H9 (cell line): ENCODE measurements around the gene NDUFB2. TPM values are rescaled to one million over a fixed set of nuclear protein-coding genes. Genes with fewer than 3 reads are reported as not detected.

Experiments
- DNase-seq: peaks from one replicate; pipeline ENCODE4 v3.0.0-alpha.2; 2017
- H2AFZ ChIP-seq: one replicate; pipeline ENCODE4 v1.6.1; 2013; ENCODE audit warnings: mild to moderate bottlenecking, low read length, control low read depth, moderate library complexity
- H2AK5ac ChIP-seq: 2 replicates; pipeline ENCODE4 v1.6.1; 2013; ENCODE audit warnings: low read length, control low read depth, mixed read lengths; ENCODE audit not compliant: insufficient read length
- H2BK120ac ChIP-seq: one replicate; pipeline ENCODE4 v1.6.1; 2013; ENCODE audit warnings: low read depth, mild to moderate bottlenecking, low read length, control low read depth, inconsistent platforms; ENCODE audit not compliant: poor library complexity, severe bottlenecking
- H2BK12ac ChIP-seq: 2 replicates; pipeline ENCODE4 v1.6.1; 2013; ENCODE audit warnings: low read length, control low read depth, mixed read lengths, low read depth; ENCODE audit not compliant: insufficient read length
- H2BK15ac ChIP-seq: 2 replicates; pipeline ENCODE4 v1.6.1; 2013; ENCODE audit warnings: low read depth, low read length, control low read depth
- H2BK20ac ChIP-seq: one replicate; pipeline ENCODE4 v1.6.1; 2013; ENCODE audit warnings: low read depth, mild to moderate bottlenecking, low read length, control low read depth, inconsistent platforms; ENCODE audit not compliant: poor library complexity, severe bottlenecking
- H2BK5ac ChIP-seq: 2 replicates; pipeline ENCODE4 v1.6.1; 2013; ENCODE audit warnings: low read length, control low read depth, mixed read lengths; ENCODE audit not compliant: insufficient read length
- H3K14ac ChIP-seq: 2 replicates; pipeline ENCODE4 v1.6.1; 2013; ENCODE audit warnings: low read length, control low read depth; ENCODE audit not compliant: insufficient read depth
- H3K18ac ChIP-seq: 2 replicates; pipeline ENCODE4 v1.6.1; 2013; ENCODE audit warnings: low read depth, mild to moderate bottlenecking, mixed read lengths, low read length, control low read depth; ENCODE audit not compliant: insufficient read length
- H3K23ac ChIP-seq: 2 replicates; pipeline ENCODE4 v1.6.1; 2013; ENCODE audit warnings: low read length, control low read depth, mixed read lengths, low read depth; ENCODE audit not compliant: insufficient read length
- H3K23me2 ChIP-seq: 2 replicates; pipeline ENCODE4 v1.6.1; 2013; ENCODE audit warnings: low read depth, mild to moderate bottlenecking, mixed read lengths, low read length, control low read depth; ENCODE audit not compliant: insufficient read length, poor library complexity, severe bottlenecking
- H3K27ac ChIP-seq: 2 replicates; pipeline ENCODE4 v1.5.1; 2013; ENCODE audit warnings: low read length, control low read depth, mixed read lengths, low read depth; ENCODE audit not compliant: insufficient read length
- H3K27me3 ChIP-seq: 2 replicates; pipeline ENCODE4 v1.6.1; 2013; ENCODE audit warnings: low read length, control low read depth, inconsistent platforms; ENCODE audit not compliant: insufficient read depth
- H3K4ac ChIP-seq: 2 replicates; pipeline ENCODE4 v1.6.1; 2013; ENCODE audit warnings: low read depth, mild to moderate bottlenecking, control low read depth, inconsistent platforms, low read length, moderate library complexity
- H3K4me1 ChIP-seq: 2 replicates; pipeline ENCODE4 v1.6.1; 2013; ENCODE audit warnings: low read length, control low read depth, inconsistent platforms; ENCODE audit not compliant: insufficient read depth
- H3K4me2 ChIP-seq: 2 replicates; pipeline ENCODE4 v1.6.1; 2013; ENCODE audit warnings: low read length, control low read depth, mixed read lengths; ENCODE audit not compliant: insufficient read length, insufficient read depth
- H3K56ac ChIP-seq: 2 replicates; pipeline ENCODE4 v1.6.1; 2013; ENCODE audit warnings: low read depth, mild to moderate bottlenecking, mixed read lengths, low read length, control low read depth; ENCODE audit not compliant: insufficient read length
- H3K79me1 ChIP-seq: 2 replicates; pipeline ENCODE4 v1.6.1; 2013; ENCODE audit warnings: low read depth, mild to moderate bottlenecking, moderate library complexity, low read length, control low read depth, inconsistent platforms; ENCODE audit not compliant: insufficient read depth, poor library complexity, severe bottlenecking
- H3K79me2 ChIP-seq: 2 replicates; pipeline ENCODE4 v1.6.1; 2013; ENCODE audit warnings: low read length, control low read depth, inconsistent platforms; ENCODE audit not compliant: insufficient read depth
- H3K9ac ChIP-seq: 2 replicates; pipeline ENCODE4 v1.6.1; 2013; ENCODE audit warnings: low read length, control low read depth, mixed read lengths; ENCODE audit not compliant: insufficient read length; ENCODE audit errors: extremely low read depth
- H3K9me3 ChIP-seq: one replicate; pipeline ENCODE4 v1.6.1; 2013; ENCODE audit warnings: low read depth, low read length, inconsistent platforms; ENCODE audit not compliant: control insufficient read depth
- H3T11ph ChIP-seq: one replicate; pipeline ENCODE4 v1.6.1; 2013; ENCODE audit warnings: mild to moderate bottlenecking, low read length, control low read depth, inconsistent platforms
- H4K20me1 ChIP-seq: one replicate; pipeline ENCODE4 v1.6.1; 2013; ENCODE audit not compliant: control insufficient read depth, insufficient read length, insufficient read depth
- H4K5ac ChIP-seq: 2 replicates; pipeline ENCODE4 v1.6.1; 2013; ENCODE audit warnings: low read depth, mild to moderate bottlenecking, mixed read lengths, low read length, control low read depth; ENCODE audit not compliant: insufficient read length
- H4K8ac ChIP-seq: replicated peaks from 2 replicates; pipeline ENCODE4 v1.6.1; 2013; ENCODE audit warnings: low read length, control low read depth, mixed read lengths, low read depth; ENCODE audit not compliant: insufficient read length
- H4K91ac ChIP-seq: 2 replicates; pipeline ENCODE4 v1.6.1; 2013; ENCODE audit warnings: low read depth, mild to moderate bottlenecking, moderate library complexity, mixed read lengths, low read length, control low read depth; ENCODE audit not compliant: insufficient read length
- H3K27ac Mint-ChIP-seq, 3 experiments: 2 replicates in 2 of 3; 3 replicates in 1 of 3; pipeline ENCODE4 v1.8.0; 2020 to 2021; ENCODE audit warnings: mixed read lengths in 3 of 3, mild to moderate bottlenecking in 1 of 3, moderate library complexity in 1 of 3
- H3K27me3 Mint-ChIP-seq: 2 replicates; pipeline ENCODE4 v1.8.0; 2021; ENCODE audit warnings: low read depth, mild to moderate bottlenecking, moderate library complexity, mixed read lengths
- H3K36me3 Mint-ChIP-seq, 3 experiments: 2 replicates in 2 of 3; 3 replicates in 1 of 3; pipeline ENCODE4 v1.8.0; 2020 to 2021; ENCODE audit warnings: low read depth in 3 of 3, mixed read lengths in 3 of 3; ENCODE audit not compliant: insufficient read depth in 1 of 3
- H3K4me1 Mint-ChIP-seq, 2 experiments: 2 replicates each; pipeline ENCODE4 v1.8.0; 2020; ENCODE audit warnings: mixed read lengths in 2 of 2
- H3K4me3 Mint-ChIP-seq, 2 experiments: 2 replicates in 1 of 2; 3 replicates in 1 of 2; pipeline ENCODE4 v1.8.0; 2020 to 2021; ENCODE audit warnings: mild to moderate bottlenecking in 2 of 2, mixed read lengths in 2 of 2, moderate library complexity in 1 of 2
- H3K9me3 Mint-ChIP-seq, 2 experiments: 2 replicates in 1 of 2; 3 replicates in 1 of 2; pipeline ENCODE4 v1.8.0; 2020; ENCODE audit warnings: mild to moderate bottlenecking in 2 of 2, mixed read lengths in 2 of 2, moderate library complexity in 1 of 2
- WGBS: extraction: QIAGEN DNeasy Blood & Tissue Kit; methylation state at CpG from one replicate; pipeline ENCODE4 v1.1.7; 2013; ENCODE audit warnings: missing lambda C conversion rate, low lambda C conversion rate, mixed read lengths; ENCODE audit not compliant: insufficient read length; ENCODE audit errors: extremely low coverage; 5-methylcytosine and 5-hydroxymethylcytosine counted together
- total RNA-seq: library from RNA; stranded (reverse); gene quantifications from 2 replicates; pipeline ENCODE4 v1.2.1, GENCODE V29; 2021
- TF ChIP-seq, protein P1 (sequence below): fragments of 200-600 bp; sonication (generic); conservative IDR thresholded peaks from 3 replicates; pipeline ENCODE4 v1.8.0; 2021; ENCODE audit warnings: antibody characterized with exemption, mild to moderate bottlenecking

Gene NDUFB2
- total RNA-seq, 1 experiment from 2014 or later: 177 TPM

DNA sequence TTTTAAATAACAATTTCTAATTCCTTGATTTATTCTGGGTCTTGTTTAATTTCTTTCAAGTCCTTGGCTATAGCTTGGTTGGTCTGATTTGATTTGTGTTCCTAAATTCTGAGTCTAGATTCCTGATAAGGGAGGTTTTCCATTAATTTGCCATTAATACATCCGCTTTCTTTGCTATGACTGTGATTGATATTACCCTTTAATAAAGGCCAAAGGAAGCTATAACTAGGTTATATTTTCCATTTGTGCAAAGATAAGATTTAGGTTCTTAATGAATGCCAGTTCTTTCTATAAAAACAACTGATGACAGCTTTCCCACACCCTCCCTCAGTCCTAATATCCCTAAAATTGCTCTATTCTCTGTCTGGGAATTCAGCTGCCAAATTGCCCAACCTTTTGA lies 28.2 kb downstream of the NDUFB2 start:
- H3K79me2 ChIP-seq: no peaks in the 10 kb centered on the region
- no peak overlapping the region for H3T11ph ChIP-seq
- H4K91ac ChIP-seq: no peak overlapping the region
- H3K9me3 ChIP-seq: no peaks in the 10 kb centered on the region
- H3K4ac ChIP-seq: no peak overlapping the region
- no peak overlapping the region for H2BK12ac ChIP-seq
- H3K4me1 Mint-ChIP-seq: no peaks in the 10 kb centered on the region
- H3K9ac ChIP-seq: no peak overlapping the region
- no peaks in the 10 kb centered on the region for H3K27me3 Mint-ChIP-seq
- no peak for DNase-seq
- H2BK15ac ChIP-seq: no peak overlapping the region
- no peak overlapping the region for H3K23ac ChIP-seq
- no peaks in the 10 kb centered on the region for H3K27me3 ChIP-seq
- H3K27ac Mint-ChIP-seq: no peak overlapping the region
- no peak overlapping the region for H3K14ac ChIP-seq
- TF ChIP-seq, protein P1, sequence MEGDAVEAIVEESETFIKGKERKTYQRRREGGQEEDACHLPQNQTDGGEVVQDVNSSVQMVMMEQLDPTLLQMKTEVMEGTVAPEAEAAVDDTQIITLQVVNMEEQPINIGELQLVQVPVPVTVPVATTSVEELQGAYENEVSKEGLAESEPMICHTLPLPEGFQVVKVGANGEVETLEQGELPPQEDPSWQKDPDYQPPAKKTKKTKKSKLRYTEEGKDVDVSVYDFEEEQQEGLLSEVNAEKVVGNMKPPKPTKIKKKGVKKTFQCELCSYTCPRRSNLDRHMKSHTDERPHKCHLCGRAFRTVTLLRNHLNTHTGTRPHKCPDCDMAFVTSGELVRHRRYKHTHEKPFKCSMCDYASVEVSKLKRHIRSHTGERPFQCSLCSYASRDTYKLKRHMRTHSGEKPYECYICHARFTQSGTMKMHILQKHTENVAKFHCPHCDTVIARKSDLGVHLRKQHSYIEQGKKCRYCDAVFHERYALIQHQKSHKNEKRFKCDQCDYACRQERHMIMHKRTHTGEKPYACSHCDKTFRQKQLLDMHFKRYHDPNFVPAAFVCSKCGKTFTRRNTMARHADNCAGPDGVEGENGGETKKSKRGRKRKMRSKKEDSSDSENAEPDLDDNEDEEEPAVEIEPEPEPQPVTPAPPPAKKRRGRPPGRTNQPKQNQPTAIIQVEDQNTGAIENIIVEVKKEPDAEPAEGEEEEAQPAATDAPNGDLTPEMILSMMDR: no peak
- H3K4me2 ChIP-seq: no peak overlapping the region
- WGBS: no CpG with 5 or more reads among the region's 1 CpG
- H3K23me2 ChIP-seq: no peaks in the 10 kb centered on the region
- no peaks in the 10 kb centered on the region for H4K20me1 ChIP-seq
- no peak overlapping the region for H3K4me3 Mint-ChIP-seq
- no peak overlapping the region for H2BK5ac ChIP-seq
- H3K27ac ChIP-seq: no peak overlapping the region
- H3K36me3 Mint-ChIP-seq: peaks cover 0 to 10% (median 7%) of the 10 kb centered on the region in 3 experiments; a peak in 4 of 7 replicates
- no peaks in the 10 kb centered on the region for H3K4me1 ChIP-seq
- H3K9me3 Mint-ChIP-seq: no peaks in the 10 kb centered on the region
- H4K5ac ChIP-seq: no peak overlapping the region
- no peak overlapping the region for H2BK120ac ChIP-seq
- no peak overlapping the region for H2AFZ ChIP-seq
- no peak overlapping the region for H4K8ac ChIP-seq
- no peak overlapping the region for H2BK20ac ChIP-seq
- no peak overlapping the region for H2AK5ac ChIP-seq
- no peak overlapping the region for H3K56ac ChIP-seq
- H3K79me1 ChIP-seq: no peaks in the 10 kb centered on the region
- H3K18ac ChIP-seq: no peak overlapping the region
